GM12801 (cell line): ENCODE measurements around the gene MYRF.

Experiments
- CTCF ChIP-seq: IDR thresholded peaks from one replicate; pipeline ENCODE4 v1.5.1; 2011; ENCODE audit warnings: control low read depth; ENCODE audit not compliant: insufficient read length; ENCODE audit errors: extremely low read depth

The MYRF gene

GRCh38 chr11:61742391-61742790 is 10.0 kb upstream of the MYRF start:
- no peak for TF ChIP-seq CTCF

- no peak for TF ChIP-seq CTCF
Observed at GRCh38 chr11:61743486-61744095, 8.8 kb upstream of the MYRF start.

GRCh38 chr11:61744181-61744580 is 8.3 kb upstream of the MYRF start:
- no peak for TF ChIP-seq CTCF

GRCh38 chr11:61744609-61745156 is 7.8 kb upstream of the MYRF start:
- TF ChIP-seq CTCF: no peak

- no peak for TF ChIP-seq CTCF
Observed at GRCh38 chr11:61745781-61746441, 6.5 kb upstream of the MYRF start.

- no peak for TF ChIP-seq CTCF
Observed at GRCh38 chr11:61746442-61747191, 5.8 kb upstream of the MYRF start.

- TF ChIP-seq CTCF: no peak
Observed at GRCh38 chr11:61747192-61747966, 5.1 kb upstream of the MYRF start.
